ENCODE results near the gene ZNF664. TPM values are rescaled to one million over a fixed set of nuclear protein-coding genes. Genes with fewer than 3 reads are reported as not detected.

The ZNF664 gene
- total and polyA plus RNA-seq, 10 donors, result 12.0 to 53.4 (median 41.7) TPM

- H3K4me3 ChIP-seq, result no peak overlapping the region
- H3K9me3 ChIP-seq, result no peaks in the 10 kb centered on the region
- DNase-seq, result no peak
- peaks cover 0 to 3% (median 0%) of the 10 kb centered on the region in 6 donors for H3K36me3 ChIP-seq
- 87 to 93% (median 89%) methylated on average over 5 of the region's 5 CpGs for WGBS, 5 donors
- TF ChIP-seq CTCF (IDR thresholded peaks at IDR 0.05 in 8 of 11, conservative IDR thresholded peaks at IDR 0.05 in 3 of 11), result no peak
- no peak for TF ChIP-seq POLR2A (IDR thresholded peaks at IDR 0.05)
- TF ChIP-seq POLR2AphosphoS5 (IDR thresholded peaks at IDR 0.05), result no peak
- no peaks in the 10 kb centered on the region for H3K27me3 ChIP-seq (replicated peaks in 1 of 7)
- intact Hi-C loops (cut with DNase I; ENCODE audit: low total_unique reads), result no loop called here
- no peak overlapping the region for H3K27ac ChIP-seq
- H3K4me1 ChIP-seq, result no peaks in the 10 kb centered on the region
Observed at GRCh38 chr12:123962513-123962912, 10.5 kb upstream of the ZNF664 start.

GRCh38 chr12:123963821-123964220, 9.2 kb upstream of the ZNF664 start:
- no peaks in the 10 kb centered on the region for H3K9me3 ChIP-seq
- no peak overlapping the region for H3K4me3 ChIP-seq
- H3K27ac ChIP-seq, result no peak overlapping the region
- H3K27me3 ChIP-seq (replicated peaks in 1 of 7), result no peaks in the 10 kb centered on the region
- intact Hi-C loops (cut with DNase I; ENCODE audit: low total_unique reads), result no loop called here
- H3K36me3 ChIP-seq, result peaks cover 0 to 9% (median 0%) of the 10 kb centered on the region in 6 donors
- TF ChIP-seq POLR2AphosphoS5 (IDR thresholded peaks at IDR 0.05) (no peak), POLR2A (IDR thresholded peaks at IDR 0.05) (no peak), CTCF (IDR thresholded peaks at IDR 0.05 in 8 of 11, conservative IDR thresholded peaks at IDR 0.05 in 3 of 11) (no peak)
- WGBS, 5 donors, result 83 to 95% (median 89%) methylated on average over 4 of the region's 4 CpGs
- DNase-seq, result no peak
- no peaks in the 10 kb centered on the region for H3K4me1 ChIP-seq

- H3K4me3 ChIP-seq, result no peak overlapping the region
- no peaks in the 10 kb centered on the region for H3K9me3 ChIP-seq
- DNase-seq, result no peak
- intact Hi-C loops (cut with DNase I; ENCODE audit: low total_unique reads), result no loop called here
- peaks cover 0 to 6% (median 0%) of the 10 kb centered on the region in 6 donors for H3K4me1 ChIP-seq
- peaks cover 0 to 9% (median 0%) of the 10 kb centered on the region in 6 donors for H3K36me3 ChIP-seq
- TF ChIP-seq POLR2A (IDR thresholded peaks at IDR 0.05) (no peak), POLR2AphosphoS5 (IDR thresholded peaks at IDR 0.05) (no peak), CTCF (IDR thresholded peaks at IDR 0.05 in 8 of 11, conservative IDR thresholded peaks at IDR 0.05 in 3 of 11) (no peak)
- no peaks in the 10 kb centered on the region for H3K27me3 ChIP-seq (replicated peaks in 1 of 7)
- no peak overlapping the region for H3K27ac ChIP-seq
- 55 to 68% (median 61%) methylated on average over 5 of the region's 5 CpGs for WGBS, 5 donors
Observed at GRCh38 chr12:123965382-123965781, 7.6 kb upstream of the ZNF664 start.

GRCh38 chr12:123966596-123966995, 6.4 kb upstream of the ZNF664 start:
- H3K27me3 ChIP-seq (replicated peaks in 1 of 7), result no peaks in the 10 kb centered on the region
- H3K9me3 ChIP-seq, result no peaks in the 10 kb centered on the region
- peaks cover 0 to 18% (median 6%) of the 10 kb centered on the region in 6 donors for H3K4me1 ChIP-seq
- TF ChIP-seq POLR2A (IDR thresholded peaks at IDR 0.05) (no peak), CTCF (IDR thresholded peaks at IDR 0.05 in 8 of 11, conservative IDR thresholded peaks at IDR 0.05 in 3 of 11) (no peak), POLR2AphosphoS5 (IDR thresholded peaks at IDR 0.05) (no peak)
- no peak overlapping the region for H3K4me3 ChIP-seq
- intact Hi-C loops (cut with DNase I; ENCODE audit: low total_unique reads), result no loop called here
- H3K27ac ChIP-seq, result no peak overlapping the region
- WGBS, 5 donors, result 74 to 92% (median 89%) methylated on average over 3 of the region's 3 CpGs
- no peak for DNase-seq
- peaks cover 0 to 9% (median 0%) of the 10 kb centered on the region in 6 donors for H3K36me3 ChIP-seq

Data from spleen (tissue), 11 donors.